Stimulated activated CD8-positive, alpha-beta memory T cell treated with anti-CD3 and anti-CD28 coated beads, Interleukin-7, amount 100 ng/mL, for 24 hours (primary cell): ENCODE results near the gene AGAP1.

Experiments used
- DNase-seq: peaks from one replicate; pipeline ENCODE4 v3.0.0-alpha.2; 2020; ENCODE audit warnings: low read depth

Gene AGAP1

GRCh38 chr2:235712176-235712575 is 218.3 kb downstream of the AGAP1 start:
- no peak for DNase-seq

DNA sequence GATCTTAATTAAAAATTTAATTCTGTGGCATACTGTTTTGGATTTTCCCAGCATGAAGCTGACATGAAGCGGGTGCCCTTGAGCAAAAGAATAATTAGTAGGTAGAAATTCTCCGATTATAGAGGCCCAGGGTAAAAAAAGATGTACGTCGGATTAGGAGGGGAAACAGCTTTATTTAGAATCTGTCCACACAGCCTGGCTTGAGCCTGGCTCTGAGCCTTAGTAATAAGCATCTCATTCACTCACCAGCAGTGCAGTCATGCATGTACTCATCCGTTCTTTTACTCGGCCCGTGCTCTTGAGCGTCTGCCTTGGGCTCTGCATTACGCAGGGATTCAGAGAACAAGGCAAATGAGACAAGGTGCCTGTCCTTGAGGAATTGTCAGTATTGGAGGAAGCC is 219.3 kb downstream of the AGAP1 start:
- no peak for DNase-seq

DNA sequence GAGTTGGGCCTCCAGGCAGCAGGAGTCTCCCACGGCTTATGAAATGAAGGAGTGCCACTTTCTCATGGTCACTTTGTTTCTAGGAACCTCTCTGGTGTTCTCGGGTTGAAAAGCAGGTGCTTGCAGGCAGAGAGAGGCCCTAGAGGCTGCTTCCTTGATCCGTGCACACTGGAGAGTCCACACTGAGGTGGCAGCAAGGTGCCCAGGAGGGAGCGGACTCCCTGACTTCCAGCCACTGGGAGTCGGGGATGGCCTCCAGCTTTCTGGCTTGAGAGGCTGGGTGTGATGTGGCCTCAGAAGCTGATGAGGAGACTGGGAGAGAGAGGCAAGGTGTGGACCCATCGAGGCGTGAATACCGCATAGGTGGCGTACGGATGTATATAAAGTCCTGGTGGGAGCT is 221.8 kb downstream of the AGAP1 start:
- DNase-seq, result no peak

DNA sequence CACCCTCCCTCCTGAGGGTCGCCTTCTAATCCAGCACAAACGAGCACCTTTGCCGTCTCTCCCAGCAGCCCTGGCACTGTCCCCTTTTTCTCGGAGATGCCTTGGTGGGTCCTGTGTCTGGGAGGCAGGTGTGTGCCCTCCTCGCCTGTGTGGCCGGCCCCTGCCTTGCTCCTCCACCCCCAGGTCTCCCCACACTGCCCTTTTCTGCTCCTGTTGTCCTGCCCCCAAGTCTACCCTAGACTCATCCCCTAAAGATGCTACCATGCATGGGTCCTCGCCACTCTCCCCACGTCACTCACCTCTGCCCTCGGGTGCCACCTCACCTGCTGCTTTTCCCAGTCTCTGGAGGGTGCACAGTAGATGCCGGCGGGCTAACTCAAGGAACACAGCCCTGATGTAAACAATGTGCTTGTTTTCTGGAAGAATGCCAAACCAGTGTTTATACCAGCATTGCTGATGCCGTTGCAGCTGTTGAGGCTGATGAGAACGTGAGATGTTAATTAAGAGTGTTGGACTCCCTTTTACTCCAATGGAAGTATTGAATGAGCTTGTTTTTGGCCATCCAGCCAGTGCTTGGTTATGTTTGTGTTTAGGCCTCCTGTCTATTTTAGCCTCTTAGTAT is 223.1 kb downstream of the AGAP1 start:
- DNase-seq, result no peak

- DNase-seq, result no peak
Observed at GRCh38 chr2:235719146-235719942, 225.5 kb downstream of the AGAP1 start.

DNA sequence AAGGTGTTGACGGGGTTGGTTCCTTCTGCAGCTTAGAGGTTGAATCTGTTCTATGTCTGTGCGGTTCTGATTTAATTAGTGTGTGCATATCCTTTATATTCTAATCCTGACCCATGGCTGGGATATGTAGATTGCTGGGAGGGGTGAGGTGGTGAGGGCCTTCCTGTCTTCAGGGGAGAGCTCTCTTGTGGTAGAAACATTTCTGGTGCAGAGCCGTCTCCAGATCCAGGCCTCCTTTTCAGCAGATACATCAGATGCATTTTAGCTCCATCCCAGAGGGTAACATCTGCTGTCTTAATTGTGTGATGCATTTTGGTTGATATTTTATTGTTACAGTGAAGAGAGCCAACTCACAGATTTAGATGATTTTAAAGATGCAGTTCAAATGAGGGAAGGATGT is 227.8 kb downstream of the AGAP1 start:
- no peak for DNase-seq

DNA sequence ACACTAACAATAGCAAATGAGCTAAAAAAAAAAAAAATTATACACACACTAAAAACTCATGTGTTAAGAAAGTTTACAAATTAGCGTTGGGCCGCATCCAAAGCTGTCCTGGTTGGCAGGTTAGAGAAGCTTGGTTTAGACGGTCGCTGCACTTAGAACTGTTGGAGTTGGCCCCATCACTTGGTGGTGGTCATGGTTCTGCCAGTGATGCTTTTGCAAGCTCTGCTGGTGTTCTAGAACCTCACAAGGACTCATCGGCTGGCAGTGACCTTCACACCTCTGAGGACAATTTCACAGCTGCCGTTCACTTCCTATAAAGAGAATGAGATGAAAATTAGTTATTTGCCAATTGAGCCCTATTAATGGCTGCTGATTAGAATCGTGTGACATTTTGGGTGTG is 229.0 kb downstream of the AGAP1 start:
- no peak for DNase-seq

DNA sequence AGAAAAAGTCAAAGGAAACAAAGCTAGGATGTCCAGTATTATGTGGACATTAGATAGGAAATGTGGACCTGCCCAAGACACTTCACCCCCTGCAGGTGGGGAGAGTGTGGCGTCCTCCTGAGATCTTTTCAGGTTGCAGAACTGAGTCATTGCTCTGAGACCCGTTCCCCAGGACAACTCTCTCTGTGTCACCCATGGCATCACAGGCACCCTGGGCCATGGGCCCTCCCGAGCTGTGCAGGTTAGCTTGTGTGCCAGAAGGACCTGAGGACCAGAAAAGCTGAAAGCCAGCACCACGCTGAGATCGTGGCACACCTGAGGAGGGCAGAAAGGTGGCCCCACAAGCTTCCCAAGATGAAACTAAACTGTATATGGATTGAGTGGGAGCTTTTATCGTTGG is 229.5 kb downstream of the AGAP1 start:
- no peak for DNase-seq

DNA sequence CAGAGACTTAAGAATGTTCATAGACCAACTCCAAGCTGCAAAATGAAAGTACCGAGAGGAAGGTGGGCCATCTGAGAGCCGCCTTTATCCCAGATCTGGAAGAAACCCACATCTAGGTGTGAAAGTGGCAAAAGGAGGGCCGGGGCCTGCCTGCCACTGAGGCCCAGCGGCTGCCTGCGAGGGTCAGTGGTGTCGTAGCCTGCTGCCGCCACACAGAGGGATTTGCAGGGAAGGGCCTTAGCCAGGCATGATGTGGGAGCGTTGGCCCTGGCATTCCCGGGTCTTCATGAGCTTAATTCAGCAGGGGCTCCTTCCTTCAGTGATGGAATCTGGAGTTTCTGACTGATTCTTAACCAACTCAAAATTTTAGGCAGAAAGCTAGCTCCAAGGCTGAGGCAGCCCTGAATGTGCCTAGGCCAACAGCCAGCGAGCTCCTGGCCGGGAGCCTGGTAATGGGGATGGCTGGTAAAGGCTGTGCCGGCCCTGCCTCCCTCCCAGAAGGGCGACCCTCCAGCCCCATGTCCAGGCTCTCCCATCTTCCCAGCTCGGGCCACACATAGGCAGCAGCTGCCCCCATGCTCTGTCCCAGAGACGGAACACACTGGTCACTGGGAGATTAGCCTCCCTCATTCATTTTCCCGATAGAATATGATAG is 230.1 kb downstream of the AGAP1 start:
- DNase-seq, result no peak

- no peak for DNase-seq
Observed at GRCh38 chr2:235725016-235725489, 231.2 kb downstream of the AGAP1 start.

DNA sequence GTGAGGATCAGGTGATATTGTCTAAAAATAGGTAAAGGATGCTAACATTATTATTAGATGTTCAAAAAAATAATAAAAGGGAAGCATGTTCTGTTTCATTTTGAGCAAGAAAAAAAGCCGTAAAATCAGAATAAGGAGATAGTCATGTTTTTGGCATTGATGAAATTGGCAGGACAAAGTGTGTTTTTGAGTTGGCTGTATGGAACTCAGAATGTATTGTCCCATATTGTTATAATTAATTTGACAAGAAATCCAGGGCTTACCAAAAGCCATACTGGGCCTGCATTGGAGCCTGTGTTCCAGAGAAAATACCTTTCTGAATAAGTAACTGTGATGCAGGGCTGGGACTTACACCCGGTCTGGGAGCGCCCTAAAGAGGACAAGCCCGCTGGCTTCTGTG is 232.0 kb downstream of the AGAP1 start:
- DNase-seq, result no peak

GRCh38 chr2:235726554-235726953 is 232.7 kb downstream of the AGAP1 start:
- DNase-seq, result no peak

DNA sequence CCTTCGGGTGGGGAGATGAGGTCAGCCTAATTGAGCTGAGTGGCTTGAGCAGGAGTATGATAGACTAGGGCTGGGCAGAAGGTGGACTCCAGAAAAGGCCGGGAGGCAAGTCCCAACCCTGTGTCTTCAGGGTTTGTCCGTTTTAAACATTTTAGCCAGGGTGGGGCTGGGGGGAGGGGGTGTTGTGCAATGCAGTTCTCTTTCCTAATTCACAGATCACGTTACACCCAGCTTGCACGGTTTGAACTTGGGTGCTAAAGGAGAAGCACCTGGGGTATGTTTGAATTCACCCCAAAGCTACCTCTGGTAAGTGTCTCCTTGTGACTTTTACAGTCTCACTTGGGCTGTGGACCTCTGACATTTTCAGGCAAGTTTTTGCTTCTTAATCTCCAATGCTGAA is 233.3 kb downstream of the AGAP1 start:
- no peak for DNase-seq

GRCh38 chr2:235727891-235728799 is 234.3 kb downstream of the AGAP1 start:
- no peak for DNase-seq

- no peak for DNase-seq
Observed at GRCh38 chr2:235728800-235729556, 235.1 kb downstream of the AGAP1 start.

DNA sequence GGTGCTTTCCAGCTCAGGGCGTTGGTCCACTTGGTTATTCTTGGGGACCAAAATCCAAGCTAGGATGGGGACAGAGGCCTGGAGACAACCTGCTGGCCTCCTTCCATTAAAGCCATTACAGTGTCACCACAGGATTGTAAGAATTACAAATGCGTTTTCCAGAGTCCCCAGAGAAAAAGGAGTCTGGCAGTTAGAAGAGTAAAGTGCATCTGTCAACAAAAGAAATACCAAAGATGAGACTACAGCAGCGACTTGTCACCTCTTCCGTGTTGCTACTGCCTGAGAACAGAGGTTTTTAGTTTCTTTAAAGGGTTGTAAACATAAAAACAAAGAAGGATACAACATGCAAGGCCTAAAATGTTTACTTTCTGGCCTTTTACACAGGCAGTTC is 235.7 kb downstream of the AGAP1 start:
- DNase-seq, result no peak

GRCh38 chr2:235730115-235730514 is 236.3 kb downstream of the AGAP1 start:
- DNase-seq, result no peak

GRCh38 chr2:235733761-235734160 is 239.9 kb downstream of the AGAP1 start:
- DNase-seq, result no peak

DNA sequence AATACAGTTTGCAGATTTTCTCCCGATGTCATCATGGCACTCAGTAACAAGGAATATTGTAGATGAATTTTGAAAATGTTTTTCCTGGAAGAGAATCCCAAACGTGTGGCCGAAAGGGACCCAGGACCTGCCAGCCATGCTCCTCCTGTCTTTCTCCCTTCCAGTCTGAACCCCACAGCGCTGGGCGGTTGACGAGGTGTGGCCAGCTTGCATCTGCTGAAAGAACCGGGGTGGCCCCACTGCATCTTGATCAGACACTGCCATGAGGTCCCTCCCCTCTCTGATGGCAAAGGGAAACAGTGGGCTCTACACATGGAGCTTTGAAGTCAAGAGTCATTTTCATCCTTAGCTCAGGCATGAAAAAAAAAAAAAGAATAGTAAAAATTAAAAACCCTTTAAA is 240.3 kb downstream of the AGAP1 start:
- DNase-seq, result no peak

GRCh38 chr2:235734688-235735231 is 240.9 kb downstream of the AGAP1 start:
- DNase-seq, result no peak

- DNase-seq, result no peak
Observed at GRCh38 chr2:235737396-235737795, 243.6 kb downstream of the AGAP1 start.
